T-helper 22 cell (primary cell): ENCODE data around the gene CAPNS1.
"Not testable (repeated sequence)": the region's sequence is repeated elsewhere in the genome, so short reads cannot be mapped to it uniquely, and the experiment has no call there.

Experiments used
- DNase-seq: peaks from one replicate; pipeline ENCODE4 v3.0.0-alpha.2; 2020; ENCODE audit warnings: low read depth

The CAPNS1 gene

DNA sequence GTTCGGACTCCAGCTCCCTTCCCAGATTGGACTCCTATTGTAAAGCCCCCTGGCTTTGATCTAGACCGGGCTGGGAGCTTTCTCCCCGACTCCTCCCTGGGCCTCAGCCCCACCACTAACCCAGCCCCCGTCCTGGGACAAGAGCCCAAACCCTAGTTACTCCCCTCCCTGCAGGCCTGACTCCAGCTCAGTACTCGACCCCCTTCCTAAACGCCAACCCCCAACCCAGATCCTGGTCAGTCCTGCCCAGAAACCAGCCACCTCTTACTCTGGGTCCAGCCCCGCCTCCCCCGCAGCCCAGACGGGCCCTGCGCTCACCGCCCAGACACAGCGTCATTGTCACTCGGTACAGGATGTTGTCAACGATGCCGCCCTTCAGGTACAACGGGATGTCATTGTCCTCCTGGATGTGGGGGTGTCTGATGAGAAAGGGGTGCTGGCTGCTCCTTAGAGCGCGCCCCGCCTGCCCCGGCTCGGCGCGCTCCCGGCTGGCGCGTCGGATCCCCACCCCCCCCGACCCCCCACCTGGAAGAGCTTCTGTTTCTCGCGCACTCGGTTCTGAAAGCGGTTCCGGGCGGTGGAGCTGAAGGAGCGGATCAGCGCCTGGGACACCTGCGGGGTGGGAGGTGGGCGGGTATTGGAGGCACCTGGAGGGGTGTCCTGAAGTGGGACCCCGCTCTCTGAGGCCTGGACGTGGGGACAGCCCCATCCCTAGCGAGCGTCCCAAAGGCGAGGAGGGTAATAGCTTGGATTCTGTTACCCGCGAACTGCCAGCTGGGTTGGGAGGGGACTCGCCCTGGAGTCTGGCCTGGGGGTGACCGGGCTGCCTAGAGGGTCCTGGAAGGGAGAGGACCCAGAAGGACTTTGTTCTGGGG is 11.5 kb downstream of the CAPNS1 start:
- DNase-seq = no peak

DNA sequence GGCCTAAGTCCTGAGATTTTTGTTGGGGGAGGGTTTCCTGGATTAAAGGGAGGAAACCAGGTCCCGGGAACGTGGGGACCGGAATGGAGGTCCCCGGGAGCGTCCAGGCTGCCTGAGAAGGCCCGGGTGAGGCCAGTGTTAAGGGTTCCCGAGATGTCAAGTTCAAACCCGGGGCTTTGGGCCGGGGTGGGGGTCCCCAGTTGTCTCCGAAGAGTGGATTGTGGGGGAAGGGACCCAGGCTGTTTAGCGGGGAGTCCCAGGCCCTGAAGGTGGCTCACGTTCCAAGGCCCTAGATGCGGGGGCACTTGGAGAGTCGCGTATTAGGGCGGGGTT is 12.1 kb downstream of the CAPNS1 start:
- no peak for DNase-seq

DNA sequence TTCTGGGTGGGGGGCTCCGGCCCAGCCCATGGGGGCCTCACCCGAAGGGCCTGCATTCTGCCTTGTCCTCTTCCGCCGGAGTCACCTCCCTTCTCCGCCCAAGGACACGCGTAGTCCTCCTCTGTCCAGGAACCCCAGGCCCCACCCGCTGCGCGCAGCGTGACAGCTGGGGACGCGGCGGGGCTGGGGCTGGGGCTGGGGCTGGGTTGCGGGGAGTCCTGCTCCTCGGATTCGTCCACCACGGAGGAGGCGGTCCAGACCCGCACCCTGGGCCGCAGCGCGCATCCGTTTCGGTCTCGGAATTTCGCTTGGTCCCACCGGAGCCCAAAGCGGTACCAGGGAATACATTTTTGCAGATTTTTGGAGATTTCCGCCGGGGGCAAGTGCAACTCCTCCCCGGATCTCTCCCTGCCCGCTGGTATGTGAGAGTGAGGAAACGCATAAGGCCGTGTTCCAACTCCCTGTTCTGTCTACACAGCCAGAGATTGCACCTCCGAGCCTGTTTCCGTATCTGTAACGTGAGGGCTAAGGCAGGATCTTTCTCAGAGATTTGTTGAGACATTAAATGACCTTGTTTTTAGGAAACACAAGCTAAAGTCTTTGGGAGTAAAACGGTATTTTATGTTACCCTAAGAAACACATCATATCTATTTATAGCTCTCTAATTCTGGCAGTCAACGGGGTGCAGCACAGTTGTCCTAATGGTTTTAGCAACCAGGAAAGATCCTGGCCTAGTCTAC is 12.7 kb downstream of the CAPNS1 start, which contains the start of gene COX7A1:
COX7A1 (minus strand) TSS at position 96 of the 740 bp plus-strand sequence; CDS start at position 56, 40 bp downstream.
- DNase-seq = no peak

DNA sequence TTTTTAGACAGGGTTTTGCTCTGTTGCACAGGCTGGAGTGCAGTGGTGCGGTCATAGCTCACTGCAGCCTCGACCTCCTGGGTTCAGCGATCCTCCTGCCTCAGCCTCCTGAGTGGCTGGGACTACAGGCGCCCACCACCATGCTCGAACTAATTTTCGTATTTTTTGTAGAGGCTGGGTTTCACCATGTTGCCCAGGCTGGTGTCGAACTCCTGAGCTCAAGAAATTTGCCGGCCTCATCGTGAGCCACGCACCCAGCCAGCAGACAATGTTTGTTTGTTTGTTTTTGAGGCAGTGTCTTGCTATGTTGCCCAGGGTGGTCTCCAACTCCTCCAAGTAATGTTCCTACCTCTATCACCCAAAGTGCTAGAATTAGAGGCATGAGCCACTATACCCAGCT is 13.3 kb downstream of the CAPNS1 start:
- DNase-seq = no peak

DNA sequence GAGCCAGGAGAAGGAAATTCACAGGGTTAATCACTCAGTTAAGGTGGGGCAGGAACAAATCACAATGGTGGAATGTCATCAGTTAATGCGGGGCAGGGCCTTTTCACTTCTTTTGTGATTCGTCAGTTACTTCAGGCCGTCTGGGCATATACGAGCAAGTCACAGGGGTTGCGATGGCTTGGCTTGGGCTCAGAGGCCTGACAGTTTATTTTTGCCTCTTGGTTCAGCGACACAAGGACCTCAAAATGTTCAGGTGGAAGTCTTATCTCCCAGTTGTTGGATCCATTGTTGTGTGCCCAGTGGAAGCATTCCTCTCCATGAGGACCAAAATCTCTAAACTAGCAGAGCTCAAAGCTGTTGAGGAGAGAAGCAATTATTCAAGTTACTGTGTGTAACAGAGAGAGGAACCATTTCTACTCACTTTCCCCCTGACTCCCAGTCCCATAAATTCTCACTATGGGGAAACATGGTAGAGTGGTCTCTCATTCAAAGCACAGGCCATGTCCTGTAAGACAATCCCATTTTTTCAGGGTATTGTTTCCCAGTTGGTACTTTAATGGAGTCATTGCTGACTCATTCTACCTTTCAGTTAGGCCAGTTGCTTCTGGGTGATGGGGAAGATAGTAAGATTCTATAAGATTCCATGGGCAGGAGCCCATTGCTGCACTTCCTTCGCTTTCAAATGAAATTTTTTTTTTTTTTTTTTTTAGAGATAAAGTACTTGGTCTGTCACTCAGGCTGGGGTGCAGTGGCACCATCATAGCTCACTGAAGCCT is 21.1 kb downstream of the CAPNS1 start:
- no peak for DNase-seq

DNA sequence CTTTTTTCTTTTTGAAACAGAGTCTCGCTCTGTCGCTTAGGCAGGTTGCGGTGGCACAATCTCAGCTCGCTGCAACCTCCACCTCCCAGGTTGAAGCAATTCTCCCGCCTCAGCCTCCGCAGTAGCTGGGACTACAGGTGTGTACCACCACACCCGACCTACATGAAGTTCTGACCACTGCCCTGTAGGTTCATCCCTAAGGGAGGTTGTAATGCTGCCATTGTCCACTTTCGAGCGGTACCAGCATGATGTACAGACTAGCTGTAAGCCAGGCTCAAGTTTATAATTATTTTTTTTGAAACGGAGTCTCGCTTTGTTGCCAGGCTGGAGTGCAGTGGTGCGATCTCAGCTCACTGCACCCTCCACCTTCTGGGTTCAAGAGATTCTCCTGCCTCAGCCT is 23.9 kb downstream of the CAPNS1 start:
- no peak for DNase-seq

DNA sequence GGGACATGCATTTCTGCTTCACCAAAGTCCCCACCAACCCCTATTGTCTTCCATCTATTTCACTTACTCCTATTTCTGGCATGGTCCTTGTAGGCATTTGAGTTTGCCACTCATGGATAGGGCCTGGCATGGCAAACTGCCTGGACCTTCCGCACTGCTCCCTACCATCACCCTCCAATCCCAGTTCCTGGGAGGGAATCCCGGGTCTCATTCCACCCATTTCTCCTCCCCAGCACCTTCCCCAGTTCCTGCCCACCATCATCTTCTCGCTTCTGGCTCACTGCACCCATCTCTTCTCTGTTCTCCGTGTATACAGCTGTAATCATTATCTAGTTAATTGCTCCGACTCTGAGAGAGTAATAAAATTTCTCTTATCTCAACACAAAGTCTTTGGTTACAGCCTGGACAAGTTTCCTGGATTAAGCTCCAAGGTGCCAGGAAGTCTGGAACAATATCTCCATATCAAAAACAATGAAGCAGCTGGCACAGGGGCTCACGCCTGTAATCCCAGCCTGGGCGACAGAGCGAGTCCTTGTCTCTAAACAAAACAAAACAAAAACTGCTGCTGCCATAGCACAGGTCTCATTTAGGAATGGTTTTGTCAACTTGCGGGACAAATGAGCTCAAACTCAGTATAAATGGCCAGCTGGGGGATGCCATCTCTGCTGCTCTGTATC is 29.4 kb downstream of the CAPNS1 start:
- DNase-seq = no peak

DNA sequence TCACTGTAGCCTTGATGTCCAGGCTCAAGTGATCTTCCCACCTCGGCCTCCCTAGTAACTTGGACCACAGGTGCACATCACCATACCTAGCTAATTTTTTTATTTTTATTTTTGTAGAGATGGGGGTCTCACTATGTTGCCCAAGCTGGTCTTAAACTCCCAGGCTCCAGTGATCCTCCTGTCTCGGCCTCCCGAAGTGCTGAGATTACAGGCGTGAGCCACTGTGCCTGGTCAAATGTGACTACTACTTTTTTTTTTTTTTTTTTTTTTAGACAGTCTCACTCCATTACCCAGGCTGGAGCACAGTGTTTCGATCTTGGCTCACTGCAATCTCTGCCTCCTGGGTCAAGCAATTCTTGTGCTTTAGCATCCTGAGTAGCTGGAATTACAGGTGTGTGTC is 33.0 kb downstream of the CAPNS1 start:
- no peak for DNase-seq

DNA sequence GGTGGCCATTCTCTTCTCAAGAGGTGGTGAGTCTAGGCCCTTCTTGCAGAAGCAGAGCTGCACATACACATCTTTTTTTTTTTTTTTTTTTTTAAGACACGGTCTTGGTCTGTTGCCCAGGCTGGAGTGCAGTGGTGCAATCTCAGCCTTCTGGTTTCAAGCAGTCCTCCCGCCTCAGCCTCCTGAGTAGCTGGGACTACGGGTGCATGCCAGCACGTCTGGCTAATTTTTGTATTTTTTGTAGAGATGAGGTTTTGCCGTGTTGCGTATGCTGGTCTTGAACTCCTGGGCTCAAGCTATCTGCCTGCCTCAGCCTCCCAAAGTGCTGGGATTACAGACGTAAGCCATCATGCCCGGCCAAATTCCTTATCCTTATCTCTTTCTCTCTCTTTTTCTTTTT is 34.0 kb downstream of the CAPNS1 start:
- DNase-seq = not testable (repeated sequence)

DNA sequence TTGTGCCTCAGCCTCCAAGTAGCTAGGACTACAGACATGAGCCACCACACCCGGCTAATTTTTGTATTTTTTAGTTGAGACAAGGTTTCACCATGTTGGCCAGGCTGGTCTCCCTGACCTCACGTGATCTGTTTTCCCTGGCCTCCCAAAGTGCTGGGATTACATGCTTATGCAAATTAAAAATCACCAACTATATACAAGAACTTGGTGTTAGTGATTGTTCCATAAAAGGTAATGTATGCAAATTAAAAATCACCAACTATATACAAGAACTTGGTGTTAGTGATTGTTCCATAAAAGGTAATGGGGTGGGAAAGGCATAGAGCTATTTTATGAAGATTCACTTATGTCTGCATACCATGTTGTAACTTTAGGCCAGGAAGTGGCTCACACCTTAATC is 39.2 kb downstream of the CAPNS1 start:
- not testable (repeated sequence) for DNase-seq

DNA sequence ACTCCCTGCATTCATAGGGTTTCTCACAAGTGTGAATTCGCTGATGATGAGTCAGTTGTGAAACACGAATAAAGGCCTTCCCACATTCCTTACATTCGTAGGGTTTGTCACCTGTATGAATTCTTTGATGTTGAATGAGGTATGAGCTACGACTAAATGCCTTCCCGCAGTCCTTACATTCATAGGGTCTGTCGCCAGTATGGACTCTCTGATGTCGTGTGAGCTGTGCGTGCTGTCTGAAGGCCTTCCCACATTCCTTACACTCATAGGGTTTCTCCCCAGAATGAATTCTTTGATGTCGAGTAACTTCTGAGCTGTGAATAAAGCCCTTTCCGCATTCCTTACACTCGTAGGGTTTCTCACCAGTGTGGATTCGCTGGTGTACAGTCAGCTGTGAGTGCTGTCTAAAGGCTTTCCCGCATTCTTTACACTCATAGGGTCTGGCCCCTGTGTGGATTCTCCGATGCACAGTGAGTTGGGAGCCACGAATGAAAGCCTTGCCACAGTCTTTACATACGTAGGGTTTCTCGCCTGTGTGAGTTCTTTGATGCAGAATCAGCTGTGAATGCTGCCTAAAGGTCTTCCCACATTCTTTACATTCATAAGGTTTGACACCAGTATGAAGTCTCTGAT is 42.9 kb downstream of the CAPNS1 start:
- no peak for DNase-seq

DNA sequence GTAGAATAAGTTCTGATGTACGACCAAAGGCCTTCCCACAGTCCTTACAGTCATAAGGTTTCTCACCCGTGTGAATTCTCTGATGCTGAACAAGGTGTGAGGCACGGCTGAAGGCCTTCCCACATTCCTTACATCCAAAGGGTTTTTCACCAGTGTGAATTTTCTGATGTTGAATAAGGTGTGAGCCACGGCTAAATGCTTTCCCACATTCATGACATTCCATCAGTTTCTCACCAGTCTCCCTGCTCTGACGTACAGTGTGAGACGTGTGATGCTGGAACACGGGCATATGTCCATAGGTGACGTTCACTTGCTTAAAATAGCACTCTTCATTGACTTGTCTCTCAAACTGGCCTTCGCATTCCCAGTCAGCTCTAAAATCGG is 43.4 kb downstream of the CAPNS1 start:
- DNase-seq = no peak

DNA sequence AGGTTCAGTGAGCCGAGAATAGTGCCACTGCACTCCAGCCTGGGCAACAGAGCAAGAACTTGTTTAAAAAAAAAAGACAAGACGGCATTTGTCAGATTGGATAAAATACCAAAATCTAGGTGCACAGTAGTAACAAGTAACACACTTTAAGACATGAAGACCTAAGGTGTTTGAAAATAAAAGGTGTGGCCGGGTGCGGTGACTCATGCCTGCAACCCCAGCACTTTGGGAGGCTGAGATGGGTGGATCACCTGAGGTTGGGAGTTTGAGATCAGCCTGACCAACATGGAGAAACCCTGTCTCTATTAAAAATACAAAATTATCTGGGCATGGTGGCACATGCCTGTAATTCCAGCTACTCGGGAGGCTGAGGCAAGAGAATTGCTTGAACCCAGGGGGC is 46.9 kb downstream of the CAPNS1 start:
- not testable (repeated sequence) for DNase-seq

DNA sequence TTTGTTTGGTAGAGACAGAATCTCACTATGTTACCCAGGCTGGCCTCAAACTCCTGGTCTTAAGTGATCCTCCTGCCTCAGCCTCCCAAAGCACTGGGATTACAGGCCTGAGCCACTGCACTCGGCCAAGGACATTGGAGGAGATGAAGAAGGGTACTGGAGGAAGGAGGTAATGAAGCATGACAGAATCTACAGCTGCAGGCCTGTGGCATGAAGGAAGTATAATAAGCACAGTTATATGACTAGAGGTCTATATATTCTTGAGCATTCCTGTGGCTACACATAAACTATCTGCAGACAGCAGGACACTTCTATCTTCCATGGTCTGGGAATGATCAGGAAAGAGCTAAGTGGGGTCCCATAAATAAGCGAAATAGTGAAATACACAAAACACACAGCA is 56.4 kb downstream of the CAPNS1 start:
- DNase-seq = no peak

DNA sequence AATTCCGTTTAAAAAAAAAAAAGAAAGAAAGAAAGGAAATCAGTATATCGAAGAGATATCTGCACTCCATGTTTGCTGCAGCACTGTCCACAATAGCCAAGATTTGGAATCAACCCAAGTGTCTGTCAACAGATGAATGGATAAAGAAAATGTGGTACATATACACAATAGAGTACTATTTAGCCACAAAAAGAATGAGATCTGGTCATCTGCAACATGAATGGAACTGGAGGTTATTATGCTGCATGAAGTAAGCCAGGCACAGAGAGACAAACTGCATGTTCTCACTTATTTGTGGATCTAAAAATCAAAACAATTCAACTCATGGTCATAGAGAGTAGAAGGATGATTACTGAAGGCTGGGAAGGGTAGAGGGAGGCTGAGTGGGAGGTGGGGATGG is 58.3 kb downstream of the CAPNS1 start:
- DNase-seq = no peak
